GM18861 (cell line): Measurements from ENCODE around the gene NFAM1.

Source experiments
- ATAC-seq: cut with Tn5 transposase; IDR thresholded peaks from one replicate; pipeline ENCODE4 v1.9.1; 2021; ENCODE audit not compliant: unreplicated experiment

Gene NFAM1

DNA sequence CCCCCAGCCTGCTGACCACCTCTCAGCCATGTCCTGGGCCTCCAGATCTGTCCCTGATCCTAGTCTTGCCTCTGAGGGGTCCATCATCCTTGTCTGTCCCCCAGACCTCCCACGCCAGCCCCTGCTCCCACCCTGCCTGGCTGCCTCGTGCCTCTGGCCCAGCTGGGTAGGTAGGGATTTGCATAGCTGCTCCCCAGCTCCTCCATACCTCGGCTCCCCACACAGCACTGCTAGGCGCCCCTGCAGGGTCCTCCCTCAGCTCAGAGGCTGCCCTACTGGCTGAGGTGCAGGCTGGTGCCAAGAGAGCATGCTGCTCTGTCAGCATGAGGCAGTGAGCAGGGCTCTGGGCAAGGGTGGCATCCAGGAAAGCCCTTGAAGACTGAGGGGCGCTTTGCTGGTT is 47.7 kb downstream of the NFAM1 start:
- ATAC-seq = no peak

DNA sequence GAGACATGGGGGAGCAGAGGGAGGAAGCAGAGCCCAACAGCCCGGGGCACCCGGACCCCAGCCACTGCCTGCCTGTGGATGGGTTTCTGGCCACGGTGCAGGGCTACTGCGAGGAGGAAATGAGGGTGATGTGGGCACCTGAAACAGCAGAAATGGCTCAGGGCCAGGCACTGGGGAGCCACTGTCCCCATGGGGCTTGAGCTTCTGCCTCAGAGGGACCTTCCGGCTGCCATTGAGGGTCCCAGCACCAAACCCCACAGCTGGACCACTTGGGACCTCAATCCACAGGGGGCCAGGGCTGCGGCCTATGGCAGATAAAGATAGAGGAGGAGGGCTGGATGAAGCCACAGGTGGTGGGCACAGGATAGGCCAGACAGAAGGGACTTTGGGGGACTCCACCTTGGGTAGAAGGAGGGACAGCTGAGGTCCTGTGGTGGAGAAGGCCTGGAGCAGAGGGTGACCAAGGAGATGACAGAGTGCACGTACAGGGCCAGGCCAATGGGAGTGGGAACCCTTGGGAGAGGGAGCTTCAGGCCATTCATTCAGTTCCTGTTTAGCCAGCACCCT is 48.3 kb downstream of the NFAM1 start:
- no peak for ATAC-seq

DNA sequence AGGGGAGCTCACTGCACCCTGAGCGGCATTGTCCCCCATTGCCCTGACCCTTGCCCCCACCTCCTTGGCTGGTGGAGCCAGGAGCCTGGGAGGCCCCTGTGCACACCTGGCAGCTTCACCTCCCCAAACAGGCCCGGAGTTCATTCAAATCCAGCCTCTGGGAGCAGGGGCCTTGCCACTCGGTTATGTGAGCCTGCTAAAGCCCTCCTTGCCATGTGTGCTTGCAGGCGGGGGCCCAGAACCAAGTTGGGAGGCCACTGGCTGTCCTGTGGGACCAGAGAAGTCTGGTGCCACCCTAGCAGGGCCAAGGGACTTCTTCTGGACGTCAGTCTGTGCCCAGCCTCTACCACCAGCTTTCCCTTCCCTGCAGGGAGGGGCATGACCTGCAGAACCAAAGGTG is 48.9 kb downstream of the NFAM1 start:
- no peak for ATAC-seq

DNA sequence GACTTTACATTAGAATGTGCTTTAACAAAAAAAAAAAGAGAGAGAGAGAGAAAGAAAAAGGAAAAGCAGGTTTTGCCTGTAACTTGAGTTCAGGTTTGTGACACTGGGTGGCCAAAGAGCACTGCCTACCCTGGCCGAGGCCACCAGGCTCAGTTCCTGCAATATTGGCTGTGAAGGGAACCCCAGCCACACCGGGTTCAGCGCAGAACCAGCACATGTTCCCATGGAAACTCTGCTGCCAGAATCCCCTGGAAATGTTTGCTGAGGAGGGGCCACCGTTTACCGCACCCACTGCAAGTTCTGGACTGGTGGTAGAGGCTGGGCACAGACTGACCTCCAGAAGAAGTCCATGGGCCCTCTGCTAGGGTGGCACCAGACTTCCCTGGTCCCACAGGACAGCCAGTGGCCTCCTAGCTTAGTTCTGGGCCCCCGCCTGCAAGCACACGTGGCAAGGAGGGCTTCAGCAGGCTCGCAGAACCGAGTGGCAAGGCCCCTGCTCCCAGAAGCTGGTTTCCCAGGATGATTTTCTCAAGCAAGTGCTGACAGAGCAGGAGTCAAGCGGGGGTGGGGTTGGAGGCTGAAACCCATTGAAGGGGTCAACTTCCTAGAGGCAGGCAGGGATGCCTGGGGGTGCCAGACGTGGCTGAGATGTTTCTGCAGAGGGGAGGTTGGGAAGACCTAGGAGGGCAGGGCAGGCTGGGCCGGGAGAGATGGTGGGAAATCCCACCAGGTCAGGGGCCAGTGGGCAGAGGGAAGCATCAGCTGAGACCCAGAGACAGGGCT is 51.2 kb downstream of the NFAM1 start:
- no peak for ATAC-seq

DNA sequence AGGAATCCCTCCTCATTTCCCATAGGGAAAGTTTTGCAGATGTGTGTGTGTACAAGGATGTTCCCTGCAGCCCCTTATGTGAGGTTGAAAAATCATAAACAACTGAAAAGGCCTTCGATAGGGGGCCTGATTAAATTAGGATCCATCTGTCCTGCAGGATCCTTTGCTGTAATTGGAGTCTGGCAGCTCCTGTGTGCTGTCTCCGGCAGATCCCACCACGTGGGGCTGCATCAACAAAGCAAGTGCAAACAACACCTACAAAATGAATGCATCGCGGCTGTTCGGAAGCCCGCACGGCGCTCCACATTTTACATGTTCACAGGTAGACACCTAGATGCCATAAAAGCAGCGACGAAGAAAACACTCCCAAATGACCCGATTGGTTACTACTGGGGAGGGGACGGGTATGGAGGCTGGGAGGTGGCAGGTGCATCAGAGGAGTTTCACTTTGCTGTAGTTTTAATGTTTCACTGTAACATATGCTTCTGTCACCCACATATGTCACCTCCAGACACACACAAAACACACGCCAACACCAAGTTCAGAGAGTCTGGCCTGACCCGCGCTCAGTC is 52.2 kb downstream of the NFAM1 start:
- no peak for ATAC-seq

DNA sequence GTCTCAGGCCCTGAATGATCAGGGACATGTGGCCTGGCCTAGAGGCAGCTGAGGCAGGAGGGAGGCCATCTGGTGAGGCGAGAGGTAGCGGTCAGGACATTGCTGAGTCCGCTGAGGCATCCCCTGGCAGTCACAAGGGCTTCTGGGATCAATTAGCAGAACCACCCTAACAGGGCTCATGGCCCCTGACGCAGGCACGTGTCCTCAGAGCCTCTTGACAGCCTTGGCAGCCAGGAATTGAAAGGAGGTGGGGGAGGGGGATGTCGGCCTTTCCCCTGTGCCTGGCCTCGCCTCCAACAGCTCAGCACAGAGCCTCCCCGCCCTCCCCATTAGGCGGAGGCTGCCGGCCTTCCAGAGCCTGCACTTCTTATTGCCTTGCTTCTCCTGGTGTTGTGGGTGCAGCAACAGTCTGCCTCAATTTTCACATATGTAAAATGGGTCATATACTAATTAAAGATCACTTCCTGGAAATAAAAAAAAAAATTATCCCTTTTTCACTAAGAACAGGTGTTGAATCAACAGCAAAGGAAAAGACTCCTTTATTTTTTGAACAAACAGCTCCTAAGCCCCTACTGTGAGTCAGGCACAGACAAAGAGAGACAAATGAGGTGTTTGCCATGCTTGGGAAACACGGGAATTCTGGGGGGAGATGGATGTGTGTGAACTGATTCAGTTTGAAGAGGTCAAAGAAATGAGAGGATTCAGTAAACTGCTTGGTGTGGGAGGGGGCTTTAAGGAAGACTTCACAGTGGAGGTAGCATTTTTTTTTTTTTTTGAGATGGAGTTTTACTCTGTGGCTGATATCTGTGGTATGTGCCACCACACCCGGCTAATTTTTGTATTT is 55.3 kb downstream of the NFAM1 start:
- ATAC-seq = no peak

DNA sequence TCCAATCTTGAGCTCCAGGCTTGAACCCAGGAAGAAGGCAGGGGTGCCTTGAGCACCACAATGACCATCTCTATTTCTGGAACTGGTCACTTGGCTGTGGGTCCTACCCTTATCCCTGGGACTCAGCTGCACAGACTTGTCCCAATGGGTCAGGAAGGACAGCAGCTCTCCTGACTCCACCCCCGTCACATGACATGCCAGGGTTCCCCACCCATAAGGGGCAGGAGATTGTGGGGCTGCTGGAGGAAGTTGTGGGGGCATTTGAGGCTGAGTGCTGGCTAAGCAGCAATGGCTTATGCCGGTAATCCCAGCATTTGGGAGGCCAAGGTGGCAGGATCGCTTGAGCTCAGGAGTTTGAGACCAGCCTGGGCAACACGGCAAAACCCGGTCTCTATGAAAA is 56.2 kb downstream of the NFAM1 start:
- no peak for ATAC-seq

DNA sequence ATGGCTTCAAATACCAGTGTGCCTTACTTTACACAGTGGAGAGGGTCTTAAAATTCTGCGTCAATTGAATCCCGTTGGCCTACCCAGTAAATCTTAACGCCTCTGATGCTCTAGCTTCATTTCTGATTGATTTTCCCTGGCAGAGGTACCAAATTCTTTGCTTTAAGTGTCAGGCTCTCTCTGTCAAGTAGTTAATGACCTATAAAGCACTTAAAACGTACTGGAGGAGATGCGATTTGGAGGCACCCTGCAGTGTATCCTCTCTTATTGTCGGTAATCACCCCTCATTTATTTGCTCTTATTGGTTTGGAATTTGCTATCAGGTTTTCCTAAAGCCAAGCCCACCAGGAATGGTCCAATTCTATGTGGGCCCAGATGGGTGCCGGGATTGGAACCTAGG is 59.2 kb downstream of the NFAM1 start:
- no peak for ATAC-seq

DNA sequence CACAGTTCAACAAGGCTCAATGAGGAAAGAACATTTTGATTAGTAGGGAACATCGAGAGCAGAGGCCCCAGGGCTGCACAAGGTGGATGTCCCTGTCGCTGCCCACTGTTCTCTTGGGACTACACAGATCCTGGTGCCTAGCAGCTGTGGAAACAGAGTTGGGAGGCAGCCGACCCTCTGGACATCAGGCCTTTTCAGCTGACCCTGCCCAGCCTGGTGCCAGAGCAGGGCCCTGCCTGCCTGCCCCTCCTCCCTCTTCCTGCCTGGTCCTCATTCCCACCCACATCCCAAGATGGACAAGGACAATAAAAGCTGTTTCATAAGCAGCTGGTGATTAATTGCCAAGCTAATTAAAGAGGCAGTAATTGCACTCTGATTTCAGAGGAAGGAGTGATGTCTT is 60.7 kb downstream of the NFAM1 start:
- ATAC-seq = no peak

DNA sequence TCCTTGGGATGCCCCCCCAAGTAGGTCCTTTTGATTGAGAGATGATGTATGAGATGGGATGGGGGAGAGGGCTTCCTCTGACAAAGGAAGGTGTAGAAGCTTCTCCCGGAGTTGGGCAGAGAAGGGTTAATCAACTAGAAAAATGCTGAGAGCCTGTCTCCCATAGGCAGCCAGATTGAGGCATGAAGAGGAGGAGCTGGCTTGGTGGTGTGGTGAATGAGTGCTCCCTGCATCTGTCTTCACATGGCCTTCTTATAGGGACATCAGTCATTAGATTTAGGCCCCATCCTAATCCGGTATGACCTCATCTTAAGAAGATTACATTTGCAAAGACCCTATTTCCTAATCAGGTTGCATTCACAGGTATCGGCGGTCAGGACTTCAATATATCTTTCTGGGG is 61.1 kb downstream of the NFAM1 start:
- no peak for ATAC-seq

DNA sequence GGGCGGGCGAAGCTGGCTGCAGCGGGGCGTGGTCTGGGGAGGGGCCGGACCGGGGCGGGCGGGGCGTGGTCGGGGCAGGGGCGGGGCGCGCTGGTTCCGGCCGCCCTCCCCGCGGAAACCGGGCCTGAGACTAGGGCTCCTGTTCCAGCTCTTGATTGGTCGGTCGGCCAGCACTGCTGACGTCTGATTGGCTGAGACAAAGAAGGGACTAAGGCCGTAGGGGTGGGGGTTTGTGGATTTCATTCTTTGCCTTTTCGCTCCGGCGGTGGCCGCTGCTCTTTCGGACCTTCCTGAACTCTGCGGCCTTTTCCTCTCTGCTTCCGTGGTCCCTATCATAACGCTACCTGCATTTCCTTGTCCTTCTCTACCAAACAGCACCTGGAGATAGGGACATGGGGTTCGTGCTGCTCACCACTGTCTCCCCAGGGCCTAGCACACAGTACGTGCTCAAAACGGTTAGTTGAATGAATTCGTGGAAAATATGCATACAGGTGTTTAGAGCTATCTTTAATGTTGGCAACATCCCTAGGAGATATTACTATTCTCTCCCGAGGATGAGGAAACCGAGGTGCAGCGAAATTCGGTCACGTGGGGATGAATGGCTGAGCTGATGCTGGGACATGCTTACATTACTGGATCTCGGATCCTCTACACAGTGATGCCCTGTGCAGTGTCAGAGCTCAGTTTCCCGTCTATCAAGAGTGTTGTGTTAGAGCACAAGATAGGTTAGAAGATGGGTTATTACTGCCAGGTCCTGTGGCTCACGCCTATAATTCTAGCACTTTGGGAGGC is 62.8 kb downstream of the NFAM1 start:
- ATAC-seq = peak; percentile 84

DNA sequence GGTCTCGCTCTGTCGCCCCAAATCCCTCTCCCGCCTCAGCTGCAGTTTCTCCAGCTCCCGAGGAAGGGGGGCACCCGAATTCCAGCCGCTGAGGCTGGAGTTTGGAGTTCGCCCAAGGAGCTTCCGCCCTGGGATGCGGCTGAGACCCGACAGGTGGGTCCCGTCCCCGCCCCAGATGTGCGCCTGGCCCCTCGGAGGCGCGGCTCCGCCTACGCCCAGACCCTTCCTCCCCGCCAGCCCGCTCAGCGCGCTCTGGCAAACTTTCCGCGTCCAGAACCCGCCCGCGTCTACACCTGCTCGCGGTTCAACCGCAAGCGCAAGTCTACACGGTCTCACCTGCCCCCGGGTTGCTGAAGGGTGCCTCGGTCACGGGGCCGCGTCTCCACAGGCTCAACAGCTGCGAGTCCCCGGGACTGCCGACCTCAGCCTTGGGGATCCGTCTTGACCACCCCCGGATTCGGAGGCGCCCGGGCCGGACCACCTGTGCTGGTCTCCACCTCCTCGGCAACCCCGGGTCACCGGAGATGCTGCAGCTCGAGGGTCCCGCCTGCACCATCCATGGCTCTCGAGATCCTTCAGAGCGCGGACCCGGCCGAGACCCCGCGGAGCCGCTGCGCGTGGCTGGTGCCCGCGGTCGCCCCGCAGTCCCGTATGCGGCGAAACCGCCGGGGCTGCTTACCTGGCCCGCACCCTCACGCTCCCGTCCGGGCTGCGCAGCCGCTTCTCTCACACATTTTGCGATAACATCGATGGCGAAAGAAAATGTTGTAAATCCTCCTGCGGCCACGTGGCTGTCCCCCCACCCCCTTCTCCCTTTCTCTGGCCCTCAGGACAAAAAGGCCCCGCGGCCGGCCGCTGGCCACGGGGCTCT is 63.6 kb downstream of the NFAM1 start:
- ATAC-seq = no peak

DNA sequence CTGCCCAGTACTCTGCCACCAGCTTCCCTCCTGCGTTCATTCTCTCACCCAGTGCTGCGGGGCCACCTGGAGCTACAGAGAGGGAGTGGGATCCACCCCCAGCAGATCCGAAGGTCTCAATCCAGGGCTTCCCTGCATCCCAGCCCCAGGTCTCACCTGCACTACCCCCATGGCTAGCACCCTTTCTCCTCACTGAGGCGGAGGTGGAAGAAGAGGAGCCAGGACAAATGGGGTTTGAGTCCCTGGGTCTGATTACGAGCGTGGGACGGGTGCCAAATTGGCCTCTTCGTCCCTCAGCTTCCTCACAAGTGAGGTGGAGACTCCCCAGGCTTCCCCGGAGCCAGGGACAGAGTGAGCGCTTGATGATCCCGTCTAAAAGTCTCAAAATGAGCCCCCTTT is 64.2 kb downstream of the NFAM1 start:
- no peak for ATAC-seq

DNA sequence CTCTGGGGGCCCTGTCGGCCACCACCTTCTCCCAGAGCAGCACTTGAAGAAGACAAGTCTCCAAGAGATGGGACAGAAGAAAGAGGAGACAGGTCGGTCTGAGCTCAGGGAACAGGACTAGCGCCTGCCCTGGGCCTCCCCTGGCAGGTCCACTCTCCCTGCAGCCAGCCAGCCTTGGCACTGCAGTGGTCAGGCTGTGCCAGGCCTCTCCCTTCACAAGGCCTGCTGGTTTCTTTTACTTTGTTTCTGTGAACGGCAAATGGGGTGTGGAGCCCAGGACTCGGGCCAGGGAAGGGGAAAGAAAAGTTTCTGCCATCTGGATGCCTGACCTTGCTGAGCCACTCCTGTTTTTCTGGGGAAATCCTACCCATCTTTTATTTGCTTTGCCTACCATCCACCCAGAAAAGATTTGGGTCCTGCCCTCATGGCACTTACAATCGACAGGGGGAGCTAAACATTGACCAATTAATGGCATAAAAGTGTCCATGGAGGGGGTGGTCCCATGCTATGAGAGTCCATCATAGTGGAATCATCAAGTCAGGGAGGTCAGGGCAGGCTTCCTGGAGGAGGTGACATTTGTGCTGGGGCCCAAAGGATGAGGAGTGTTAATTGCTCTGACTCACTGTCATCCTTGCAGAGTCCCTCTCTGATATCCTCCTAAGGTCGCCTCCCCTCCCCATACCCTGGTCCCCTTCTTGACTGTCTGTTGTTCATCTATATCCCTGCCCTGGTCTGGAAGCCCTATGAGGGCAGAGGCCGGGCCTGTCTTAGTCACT is 65.2 kb downstream of the NFAM1 start:
- ATAC-seq = no peak

DNA sequence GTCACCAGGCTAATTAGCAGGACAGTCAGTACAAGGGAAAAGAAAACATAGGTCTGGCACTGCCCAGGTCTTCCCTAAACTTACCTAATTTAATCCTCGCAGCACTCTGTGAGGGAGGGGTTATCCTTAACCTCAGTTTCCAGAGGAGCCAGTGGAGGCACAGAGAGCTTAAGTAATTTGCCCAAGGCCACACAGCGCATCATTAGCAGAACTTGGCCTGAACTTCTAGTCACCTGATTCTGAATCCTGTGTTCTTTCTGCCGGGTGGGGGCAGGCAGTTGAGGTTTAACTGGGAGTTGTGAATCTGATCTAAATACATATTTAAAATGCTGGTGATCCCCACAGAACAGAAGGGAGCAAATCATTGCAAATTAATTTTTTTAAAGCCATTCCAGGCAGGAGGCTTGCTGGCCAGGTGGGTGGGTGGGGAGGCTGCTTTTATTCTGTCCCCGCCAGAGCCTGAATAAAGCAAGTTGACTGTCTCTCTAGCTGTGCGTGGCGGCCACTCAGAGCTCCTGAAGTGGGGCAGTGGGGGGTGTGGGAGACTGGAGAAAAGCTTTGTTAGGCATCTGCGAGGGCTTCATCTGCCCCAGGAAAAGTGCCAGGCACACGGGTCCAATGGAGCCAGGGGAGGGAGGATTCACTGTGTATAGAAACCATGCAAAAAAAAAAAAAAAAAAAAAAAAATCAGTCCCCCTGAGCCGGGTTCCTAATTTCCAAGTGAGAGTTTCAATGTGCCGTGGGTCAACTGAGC is 66.1 kb downstream of the NFAM1 start:
- no peak for ATAC-seq

DNA sequence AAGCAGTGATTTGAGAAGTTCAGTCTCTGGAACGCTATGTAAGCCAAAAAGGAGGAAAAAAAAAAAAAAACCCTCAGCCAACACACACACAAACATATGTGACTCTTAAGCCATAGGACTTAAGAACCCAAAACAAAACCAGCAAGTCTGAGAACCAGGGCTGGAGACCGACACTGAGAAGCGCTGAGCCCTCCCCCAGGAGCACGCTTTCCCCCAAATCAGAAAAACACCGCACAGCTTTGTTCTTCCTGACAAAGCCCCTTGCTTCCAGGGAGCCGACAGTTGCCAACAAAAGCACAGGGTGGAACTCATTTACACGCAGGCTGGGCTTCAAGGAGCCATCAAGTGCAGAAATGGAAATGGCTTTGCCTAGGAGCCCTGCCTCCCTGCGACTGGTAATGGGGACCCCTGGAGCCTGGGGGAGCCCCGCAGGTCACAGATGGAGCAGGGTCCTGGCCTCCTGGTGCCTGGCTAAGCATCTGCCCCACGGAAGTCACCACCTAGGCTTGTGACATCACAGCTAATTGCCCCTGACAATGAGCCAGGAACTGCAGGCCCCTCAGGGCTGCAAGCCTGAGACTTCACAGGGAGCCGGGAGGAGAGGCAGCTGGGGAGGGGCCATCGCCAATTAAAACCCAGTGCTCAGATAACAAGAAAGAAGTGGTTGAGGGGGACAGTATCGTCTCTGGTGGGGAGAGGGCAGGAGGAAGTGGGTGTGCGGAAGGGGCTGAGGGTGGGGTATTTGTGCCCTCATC is 66.9 kb downstream of the NFAM1 start:
- no peak for ATAC-seq

DNA sequence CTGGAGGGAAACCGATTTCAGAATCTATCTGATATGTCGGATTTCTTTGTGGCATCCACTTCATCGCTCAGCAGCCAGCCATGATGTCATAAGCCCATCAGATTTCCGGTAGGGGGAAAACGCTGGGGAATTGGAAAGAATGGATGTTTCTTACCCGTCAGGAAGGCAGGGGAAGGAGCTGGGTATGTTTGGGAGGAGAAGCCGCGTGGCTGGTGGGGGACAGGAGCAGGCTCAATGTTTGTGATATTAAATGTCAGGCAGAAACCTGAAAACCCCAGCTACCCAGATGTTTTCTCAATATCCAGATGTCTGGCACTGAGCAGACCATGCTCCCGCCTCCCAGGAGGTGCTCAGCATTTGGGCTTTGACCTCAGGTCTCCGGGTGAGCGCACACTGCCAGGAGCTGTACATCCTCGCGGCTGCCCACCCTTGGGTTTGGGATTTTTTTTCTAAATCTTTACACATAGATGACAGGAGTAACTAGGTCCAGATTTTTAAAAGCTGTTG is 67.5 kb downstream of the NFAM1 start:
- ATAC-seq = no peak

DNA sequence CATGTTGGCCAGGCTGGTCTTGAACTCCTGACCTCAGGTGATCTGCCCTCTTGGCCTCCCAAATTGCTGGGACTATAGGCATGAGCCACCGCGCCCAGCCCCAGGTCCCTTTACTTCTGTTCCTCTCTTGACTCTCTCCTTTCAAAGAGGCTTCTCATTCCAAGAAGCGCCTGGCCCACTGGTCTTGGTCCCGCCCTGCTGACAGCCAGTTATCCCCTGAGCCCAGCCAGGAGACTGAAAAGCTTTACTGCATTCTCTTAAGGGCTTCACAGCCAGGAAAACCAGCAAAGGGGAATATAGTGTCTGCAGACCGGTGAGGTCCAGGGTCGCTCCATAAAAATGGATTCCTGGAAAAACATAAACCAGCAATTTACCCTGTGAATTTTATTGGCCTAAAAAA is 68.3 kb downstream of the NFAM1 start:
- no peak for ATAC-seq
